Smooth muscle cell (in vitro differentiated cells): ENCODE results near the gene OCA2. TPM values are rescaled to one million over a fixed set of nuclear protein-coding genes. Genes with fewer than 3 reads are reported as not detected.

Experiments used
- DNase-seq: peaks from one replicate; lab custom pipeline; 2025; ENCODE audit not compliant: unreplicated experiment; lab: John Stamatoyannopoulos, UW
- H2AFZ ChIP-seq: fragments of 200-600 bp; sonication (generic); 2 replicates; pipeline ENCODE4 v1.6.0; 2016; ENCODE audit warnings: antibody characterized with exemption, low read depth, mild to moderate bottlenecking
- H3F3A ChIP-seq: fragments of 200-600 bp; sonication (generic); 2 replicates; pipeline ENCODE4 v1.6.0; 2017; ENCODE audit warnings: antibody characterized with exemption, low read depth
- H3K27ac ChIP-seq: fragments of 200-600 bp; sonication (generic); 2 replicates; pipeline ENCODE4 v1.5.1; 2016; ENCODE audit warnings: low read depth, mild to moderate bottlenecking
- H3K27me3 ChIP-seq: fragments of 200-600 bp; sonication (generic); 2 replicates; pipeline ENCODE4 v1.6.1; 2016; ENCODE audit warnings: low read depth, mild to moderate bottlenecking
- H3K36me3 ChIP-seq: fragments of 200-600 bp; sonication (generic); 2 replicates; pipeline ENCODE4 v1.5.1; 2016; ENCODE audit warnings: low read depth
- H3K4me1 ChIP-seq: fragments of 200-600 bp; sonication (generic); 2 replicates; pipeline ENCODE4 v1.5.1; 2016; ENCODE audit warnings: low read depth
- H3K4me2 ChIP-seq: fragments of 200-600 bp; sonication (generic); 2 replicates; pipeline ENCODE4 v1.6.0; 2016; ENCODE audit warnings: mild to moderate bottlenecking
- H3K4me3 ChIP-seq: fragments of 200-600 bp; sonication (generic); 2 replicates; pipeline ENCODE4 v1.5.1; 2016; ENCODE audit warnings: mild to moderate bottlenecking
- H3K79me2 ChIP-seq: fragments of 200-600 bp; sonication (generic); 2 replicates; pipeline ENCODE4 v1.6.0; 2016; ENCODE audit warnings: low read depth, mild to moderate bottlenecking
- H3K9ac ChIP-seq: fragments of 200-600 bp; sonication (generic); 2 replicates; pipeline ENCODE4 v1.6.0; 2016; ENCODE audit warnings: low read depth
- H3K9me3 ChIP-seq: fragments of 200-600 bp; sonication (generic); replicated peaks from 2 replicates; pipeline ENCODE4 v1.5.1; 2016; ENCODE audit warnings: low read depth
- H4K20me1 ChIP-seq: fragments of 200-600 bp; sonication (generic); 2 replicates; pipeline ENCODE4 v1.6.0; 2016; ENCODE audit warnings: low read depth
- WGBS: methylation state at CpG from one replicate; pipeline ENCODE4 v1.1.7; 2016; ENCODE audit warnings: low lambda C conversion rate; 5-methylcytosine and 5-hydroxymethylcytosine counted together
- polyA plus RNA-seq: library from polyadenylated mRNA; unstranded; fragments of >200 nt; fragmentation: Nextera tagmentation; extraction: Ambion mirVana; gene quantifications from 2 replicates; pipeline ENCODE4 v1.2.1, GENCODE V29; 2016
- total RNA-seq: library from RNA; depleted of rRNA; stranded (reverse); fragments of >200 nt; gene quantifications from 2 replicates; pipeline ENCODE4 v1.2.3, GENCODE V29; 2014
- TF ChIP-seq, protein P1 (sequence below): fragments of 200-600 bp; sonication (generic); IDR thresholded peaks from 2 replicates; pipeline ENCODE4 v1.5.1; 2017; ENCODE audit warnings: borderline replicate concordance, mild to moderate bottlenecking, antibody characterized with exemption; ENCODE audit not compliant: insufficient read depth, poor library complexity, severe bottlenecking

Gene OCA2
- total and polyA plus RNA-seq, 2 experiments from 2014 or later, result 0.16 TPM; not detected in 1

DNA sequence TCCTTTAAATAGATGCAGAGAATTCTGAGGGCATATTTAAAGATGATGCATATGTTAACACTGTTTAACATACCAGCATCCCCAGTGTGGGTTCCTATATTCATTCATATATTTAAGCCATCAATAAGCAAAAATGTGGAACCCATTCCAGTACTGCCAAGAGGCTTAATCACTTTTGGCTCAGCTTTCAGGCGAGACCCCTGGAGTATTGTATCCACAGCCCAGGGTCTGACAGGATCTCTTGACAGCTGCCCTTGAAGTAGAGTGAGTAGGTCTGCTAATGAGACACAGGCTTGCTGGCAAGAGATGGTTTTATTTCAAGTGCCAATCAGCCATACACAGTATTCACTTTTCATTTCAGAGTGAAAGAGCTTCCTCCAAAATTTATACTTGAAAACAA is 367.3 kb downstream of the OCA2 start:
- H3K9me3 ChIP-seq, result peaks cover 13% of the 10 kb centered on the region
- no peak overlapping the region for H3K4me3 ChIP-seq
- no peaks in the 10 kb centered on the region for H3K36me3 ChIP-seq
- H3F3A ChIP-seq, result peaks cover 4% of the 10 kb centered on the region
- TF ChIP-seq, protein P1, sequence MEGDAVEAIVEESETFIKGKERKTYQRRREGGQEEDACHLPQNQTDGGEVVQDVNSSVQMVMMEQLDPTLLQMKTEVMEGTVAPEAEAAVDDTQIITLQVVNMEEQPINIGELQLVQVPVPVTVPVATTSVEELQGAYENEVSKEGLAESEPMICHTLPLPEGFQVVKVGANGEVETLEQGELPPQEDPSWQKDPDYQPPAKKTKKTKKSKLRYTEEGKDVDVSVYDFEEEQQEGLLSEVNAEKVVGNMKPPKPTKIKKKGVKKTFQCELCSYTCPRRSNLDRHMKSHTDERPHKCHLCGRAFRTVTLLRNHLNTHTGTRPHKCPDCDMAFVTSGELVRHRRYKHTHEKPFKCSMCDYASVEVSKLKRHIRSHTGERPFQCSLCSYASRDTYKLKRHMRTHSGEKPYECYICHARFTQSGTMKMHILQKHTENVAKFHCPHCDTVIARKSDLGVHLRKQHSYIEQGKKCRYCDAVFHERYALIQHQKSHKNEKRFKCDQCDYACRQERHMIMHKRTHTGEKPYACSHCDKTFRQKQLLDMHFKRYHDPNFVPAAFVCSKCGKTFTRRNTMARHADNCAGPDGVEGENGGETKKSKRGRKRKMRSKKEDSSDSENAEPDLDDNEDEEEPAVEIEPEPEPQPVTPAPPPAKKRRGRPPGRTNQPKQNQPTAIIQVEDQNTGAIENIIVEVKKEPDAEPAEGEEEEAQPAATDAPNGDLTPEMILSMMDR, result no peak
- no peak overlapping the region for H3K27ac ChIP-seq
- no peaks in the 10 kb centered on the region for H3K4me1 ChIP-seq
- H3K27me3 ChIP-seq, result no peaks in the 10 kb centered on the region
- H3K9ac ChIP-seq, result no peak overlapping the region
- no peak overlapping the region for H3K4me2 ChIP-seq
- H3K79me2 ChIP-seq, result no peaks in the 10 kb centered on the region
- no peak overlapping the region for H2AFZ ChIP-seq
- no peak for DNase-seq
- H4K20me1 ChIP-seq, result no peaks in the 10 kb centered on the region
- 89% methylated on average over 1 of the region's 1 CpG for WGBS

DNA sequence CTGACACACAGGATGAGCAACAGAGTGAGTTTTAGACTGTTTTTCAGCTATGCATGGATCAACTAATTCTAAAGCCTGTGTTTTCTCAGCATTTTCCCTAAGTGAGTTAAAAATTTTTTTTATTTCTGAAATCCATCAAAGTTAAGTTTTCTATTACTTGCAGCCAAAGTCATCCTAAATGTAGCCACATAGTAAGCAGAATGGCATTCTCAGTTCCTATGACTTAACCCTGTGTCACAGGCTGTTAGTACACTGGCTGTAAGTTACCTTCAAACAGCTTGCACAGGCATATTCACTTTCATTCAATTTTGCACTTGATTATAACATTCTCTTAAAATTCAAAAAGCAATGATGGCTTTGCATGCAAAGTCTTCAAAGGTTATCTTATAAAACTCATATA is 368.2 kb downstream of the OCA2 start:
- peaks cover 13% of the 10 kb centered on the region for H3K9me3 ChIP-seq
- TF ChIP-seq, protein P1, result no peak
- no peak for DNase-seq

DNA sequence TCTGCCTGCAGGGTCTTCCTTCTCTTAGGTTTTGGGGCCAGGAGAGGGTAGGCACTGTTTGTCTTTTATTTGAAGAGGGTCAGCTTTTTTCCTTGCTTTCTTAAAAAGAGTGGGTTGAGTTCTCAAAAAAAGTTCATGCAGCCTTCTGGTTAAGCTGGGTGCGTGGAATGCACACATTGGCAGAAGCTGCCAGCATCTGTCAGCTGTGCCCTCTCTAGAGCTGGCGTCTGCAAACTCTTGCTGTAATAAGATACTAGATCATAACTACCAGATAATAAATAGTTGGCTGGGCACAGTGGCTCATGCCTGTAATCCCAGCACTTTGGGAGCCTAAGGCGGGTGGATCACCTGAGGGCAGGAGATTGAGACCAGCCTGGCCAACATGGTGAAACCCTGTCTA is 373.4 kb downstream of the OCA2 start:
- Histone ChIP-seq H3K4me1 (no peaks in the 10 kb centered on the region), H3F3A (no peaks in the 10 kb centered on the region), H3K79me2 (no peaks in the 10 kb centered on the region), H3K9me3 (no peaks in the 10 kb centered on the region), H4K20me1 (no peaks in the 10 kb centered on the region), H3K36me3 (no peaks in the 10 kb centered on the region), H3K4me3 (no peak overlapping the region), H3K27me3 (no peaks in the 10 kb centered on the region), H3K4me2 (no peak overlapping the region), H2AFZ (no peak overlapping the region), H3K27ac (no peak overlapping the region), H3K9ac (no peak overlapping the region)
- WGBS, result 96% methylated on average over 3 of the region's 3 CpGs
- DNase-seq, result no peak
- TF ChIP-seq, protein P1, result no peak

More for the DNA sequence above, 368.2 kb downstream of the OCA2 start:
- no peak overlapping the region for H2AFZ ChIP-seq
- no peaks in the 10 kb centered on the region for H3K4me1 ChIP-seq
- no peak overlapping the region for H3K27ac ChIP-seq
- H3F3A ChIP-seq, result peaks cover 4% of the 10 kb centered on the region
- H3K79me2 ChIP-seq, result no peaks in the 10 kb centered on the region
- H3K9ac ChIP-seq, result no peak overlapping the region
- H4K20me1 ChIP-seq, result no peaks in the 10 kb centered on the region
- H3K36me3 ChIP-seq, result no peaks in the 10 kb centered on the region
- no peak overlapping the region for H3K4me3 ChIP-seq
- H3K27me3 ChIP-seq, result no peaks in the 10 kb centered on the region
- no peak overlapping the region for H3K4me2 ChIP-seq

DNA sequence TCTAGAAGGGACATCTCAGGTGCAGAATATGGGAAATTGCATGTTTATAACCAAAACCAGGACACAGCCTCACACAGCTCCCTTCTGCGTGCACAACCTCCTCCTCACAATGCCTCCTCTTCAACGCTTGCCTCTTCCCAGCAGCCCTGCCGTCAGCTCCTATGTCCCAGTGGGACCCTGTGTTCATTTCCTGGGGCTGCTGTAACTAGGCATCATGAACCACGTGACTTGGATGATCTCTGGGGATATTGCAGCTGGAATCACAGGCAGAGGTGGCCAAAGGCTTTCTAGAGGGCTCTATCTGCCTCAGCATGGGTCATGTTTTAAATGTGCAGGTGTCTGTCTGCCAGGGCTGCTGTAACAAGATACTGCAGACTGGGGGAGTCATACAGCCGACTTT is 375.3 kb downstream of the OCA2 start:
- Histone ChIP-seq H3K27me3 (no peaks in the 10 kb centered on the region), H3K4me3 (no peak overlapping the region), H4K20me1 (no peaks in the 10 kb centered on the region), H3K4me1 (no peaks in the 10 kb centered on the region), H3K36me3 (no peaks in the 10 kb centered on the region), H3K9me3 (no peaks in the 10 kb centered on the region), H3K27ac (no peak overlapping the region), H3K79me2 (no peaks in the 10 kb centered on the region), H3K9ac (no peak overlapping the region), H3K4me2 (no peak overlapping the region), H2AFZ (no peak overlapping the region), H3F3A (no peaks in the 10 kb centered on the region)
- WGBS, result 83% methylated on average over 5 of the region's 5 CpGs
- TF ChIP-seq, protein P1, result no peak
- no peak for DNase-seq
